SIG-M5 treated with dmso at 0.1 percent for 504 hours (cell line): ENCODE data around the gene DCTN2.
"Not testable (repeated sequence)": the region's sequence is repeated elsewhere in the genome, so short reads cannot be mapped to it uniquely, and the experiment has no call there.

Source experiments
- DNase-seq: peaks from one replicate; lab custom pipeline; 2025; ENCODE audit not compliant: unreplicated experiment; lab: John Stamatoyannopoulos, UW

Gene DCTN2

DNA sequence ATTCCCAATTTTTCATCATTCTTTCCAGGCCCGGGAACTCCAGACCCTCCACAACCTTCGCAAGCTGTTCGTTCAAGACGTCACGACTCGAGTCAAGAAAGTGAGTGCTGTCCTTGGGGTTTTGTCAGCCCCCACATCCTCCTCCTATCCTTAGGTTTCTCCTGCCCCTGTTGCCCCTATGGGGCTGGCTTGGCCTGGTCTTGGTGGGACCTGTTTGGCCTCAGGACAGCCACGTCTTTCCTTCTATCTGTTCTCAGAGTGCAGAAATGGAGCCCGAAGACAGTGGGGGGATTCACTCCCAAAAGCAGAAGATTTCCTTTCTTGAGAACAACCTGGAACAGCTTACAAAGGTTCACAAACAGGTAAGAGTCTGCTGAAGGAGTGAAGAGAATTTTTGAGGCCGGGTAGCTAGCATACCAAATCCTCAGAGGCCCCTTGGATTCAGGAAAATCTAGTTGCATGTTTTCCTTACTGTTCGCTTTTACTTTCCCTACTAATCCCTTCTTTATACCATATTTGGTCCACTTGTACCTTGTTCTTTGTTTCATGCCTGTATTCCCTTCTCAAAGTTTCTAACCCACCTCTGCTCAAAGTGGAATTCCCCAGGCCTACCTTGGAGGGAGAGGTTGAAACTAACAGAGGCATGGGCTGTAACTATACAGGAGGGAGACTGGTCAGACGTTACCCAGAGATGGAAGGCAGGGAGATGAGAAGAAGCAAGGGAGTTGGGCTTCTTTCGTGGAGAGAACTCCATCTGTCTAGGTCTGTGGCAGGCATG is 31.2 kb upstream of the DCTN2 start:
- DNase-seq, result no peak

DNA sequence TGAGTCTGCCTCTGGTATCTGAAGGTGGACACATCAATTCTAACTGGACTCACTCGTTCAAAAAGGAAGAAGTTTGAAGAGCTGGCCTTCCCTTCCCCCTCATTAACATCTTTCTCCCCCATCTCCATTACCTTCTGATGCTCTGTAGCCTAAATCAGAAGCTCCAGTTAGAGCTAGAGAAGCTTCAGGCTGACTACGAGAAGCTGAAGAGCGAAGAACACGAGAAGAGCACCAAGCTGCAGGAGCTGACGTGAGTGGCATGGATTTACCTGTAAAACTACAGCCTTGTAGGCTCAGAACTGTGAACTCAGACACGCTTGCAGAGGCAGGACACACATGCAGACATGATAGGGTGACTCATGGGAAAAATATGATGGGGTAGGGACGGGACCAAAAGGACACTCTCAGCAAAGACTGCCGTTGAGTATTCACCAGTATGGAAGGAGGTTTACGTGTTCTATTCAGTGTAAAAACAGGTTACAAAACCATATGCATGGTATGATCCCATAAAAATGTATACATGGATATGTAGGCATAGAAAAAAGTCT is 29.7 kb upstream of the DCTN2 start:
- DNase-seq, result no peak

DNA sequence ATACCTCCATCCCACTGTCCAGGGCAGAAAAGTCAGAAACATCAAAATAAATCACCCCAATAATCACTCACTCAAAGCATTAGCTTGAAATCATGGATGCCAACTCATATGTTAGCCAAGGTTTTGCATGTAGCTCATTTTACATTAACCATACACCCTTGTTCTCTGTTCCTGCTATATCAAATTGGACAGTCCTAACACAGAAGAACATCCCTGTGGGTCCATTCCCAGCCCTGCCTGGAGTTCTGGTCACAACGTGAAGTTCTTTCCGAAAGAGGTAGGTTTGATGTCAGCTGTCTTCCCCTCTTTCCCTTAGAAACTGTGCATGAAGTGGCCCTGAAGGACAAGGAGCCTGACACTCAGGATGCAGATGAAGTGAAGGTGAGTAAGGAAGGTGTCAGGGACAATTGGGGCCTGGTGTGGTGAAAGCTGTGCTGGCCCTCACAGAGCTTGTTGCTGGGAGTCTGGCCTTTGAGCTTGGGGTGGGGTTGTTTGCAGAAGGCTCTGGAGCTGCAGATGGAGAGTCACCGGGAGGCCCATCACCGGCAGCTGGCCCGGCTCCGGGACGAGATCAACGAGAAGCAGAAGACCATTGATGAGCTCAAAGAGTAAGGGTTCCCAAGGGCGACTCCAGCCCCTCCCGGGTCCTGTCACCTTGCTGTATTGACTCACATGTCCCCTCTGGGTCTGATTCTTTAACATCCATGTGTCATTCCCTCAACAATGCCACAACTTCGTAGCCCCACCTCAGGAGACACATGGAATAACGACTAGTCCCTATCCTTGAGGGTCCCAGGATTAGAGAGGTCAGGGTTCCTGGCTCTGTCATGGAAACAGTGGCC is 29.0 kb upstream of the DCTN2 start:
- DNase-seq, result no peak

DNA sequence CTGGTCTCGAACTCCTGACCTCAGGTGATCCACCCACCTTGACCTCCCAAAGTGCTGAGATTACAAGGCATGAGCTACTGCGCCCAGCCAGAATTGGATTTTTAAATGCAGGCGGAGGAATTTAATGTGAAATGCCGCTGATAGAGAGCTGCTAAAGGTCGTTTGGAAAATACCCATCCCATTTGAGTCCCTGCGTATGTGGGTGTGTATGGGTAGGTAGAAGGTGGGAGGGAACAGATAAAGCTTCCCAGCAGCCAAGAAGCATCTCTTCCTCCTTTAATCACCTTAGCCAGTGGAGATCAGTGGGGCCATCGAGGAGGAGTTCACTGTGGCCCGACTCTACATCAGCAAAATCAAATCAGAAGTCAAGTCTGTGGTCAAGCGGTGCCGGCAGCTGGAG is 27.8 kb upstream of the DCTN2 start:
- DNase-seq, result no peak

DNA sequence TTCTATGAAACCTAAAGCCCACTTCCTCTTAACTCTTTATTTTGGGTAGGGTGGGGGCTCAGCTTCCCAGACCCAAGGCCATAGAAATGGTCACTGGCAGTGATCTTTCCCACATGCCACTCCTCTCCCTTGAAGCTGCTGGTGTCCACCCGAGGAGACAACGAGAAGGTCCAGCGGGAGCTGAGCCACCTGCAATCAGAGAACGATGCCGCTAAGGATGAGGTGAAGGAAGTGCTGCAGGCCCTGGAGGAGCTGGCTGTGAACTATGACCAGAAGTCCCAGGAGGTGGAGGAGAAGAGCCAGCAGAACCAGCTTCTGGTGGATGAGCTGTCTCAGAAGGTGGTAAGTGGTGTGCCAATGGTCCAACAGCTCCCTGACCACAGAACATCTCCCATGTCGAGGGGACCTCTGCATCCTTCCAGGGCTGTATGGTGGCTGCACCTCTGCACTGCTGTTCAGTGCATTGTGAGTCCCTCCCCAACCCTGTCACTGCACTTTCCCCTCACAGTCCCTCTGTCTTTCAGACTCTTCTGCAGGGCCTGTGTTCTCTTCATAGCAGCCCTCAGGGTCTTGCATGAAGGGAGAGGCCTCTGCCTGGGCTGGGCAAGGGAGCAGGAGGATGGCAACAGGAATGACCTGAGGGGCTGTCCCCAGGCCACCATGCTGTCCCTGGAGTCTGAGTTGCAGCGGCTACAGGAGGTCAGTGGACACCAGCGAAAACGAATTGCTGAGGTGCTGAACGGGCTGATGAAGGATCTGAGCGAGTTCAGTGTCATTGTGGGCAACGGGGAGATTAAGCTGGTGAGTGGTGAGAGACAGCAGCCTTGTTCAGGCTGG is 25.2 kb upstream of the DCTN2 start:
- no peak for DNase-seq

DNA sequence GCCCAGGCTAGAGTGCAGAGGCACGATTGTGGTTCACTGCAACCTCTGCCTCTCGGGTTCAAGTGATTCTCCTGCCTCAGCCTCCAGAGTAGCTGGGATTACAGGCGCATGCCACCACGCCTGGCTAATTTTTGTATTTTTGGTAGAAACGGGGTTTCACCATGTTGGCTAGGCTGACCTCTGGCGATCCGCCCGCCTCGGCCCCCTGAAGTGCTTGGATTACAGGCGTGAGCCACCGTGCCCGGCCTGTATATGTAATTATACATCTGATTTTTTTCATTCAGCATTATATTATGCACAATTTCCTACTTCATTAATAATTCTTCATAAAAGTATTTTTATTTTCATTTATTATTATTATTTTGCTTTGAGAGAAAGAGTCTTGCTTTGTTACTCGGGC is 23.4 kb upstream of the DCTN2 start:
- not testable (repeated sequence) for DNase-seq

DNA sequence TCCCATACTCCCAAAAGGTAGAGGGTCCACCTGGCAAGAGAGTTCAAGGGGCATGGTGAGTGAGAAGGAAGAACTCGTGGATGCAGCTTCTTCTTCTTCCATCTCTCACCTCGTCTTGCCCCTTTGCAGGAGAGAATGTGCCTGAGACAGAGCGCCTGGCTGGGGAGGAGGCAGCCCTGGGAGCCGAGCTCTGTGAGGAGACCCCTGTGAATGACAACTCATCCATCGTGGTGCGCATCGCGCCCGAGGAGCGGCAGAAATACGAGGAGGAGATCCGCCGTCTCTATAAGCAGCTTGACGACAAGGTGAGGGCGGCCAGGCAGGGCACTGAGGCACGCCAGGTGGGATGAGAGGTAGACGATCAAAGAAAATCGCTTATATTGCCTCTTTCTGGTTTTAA is 22.9 kb upstream of the DCTN2 start:
- DNase-seq, result no peak

DNA sequence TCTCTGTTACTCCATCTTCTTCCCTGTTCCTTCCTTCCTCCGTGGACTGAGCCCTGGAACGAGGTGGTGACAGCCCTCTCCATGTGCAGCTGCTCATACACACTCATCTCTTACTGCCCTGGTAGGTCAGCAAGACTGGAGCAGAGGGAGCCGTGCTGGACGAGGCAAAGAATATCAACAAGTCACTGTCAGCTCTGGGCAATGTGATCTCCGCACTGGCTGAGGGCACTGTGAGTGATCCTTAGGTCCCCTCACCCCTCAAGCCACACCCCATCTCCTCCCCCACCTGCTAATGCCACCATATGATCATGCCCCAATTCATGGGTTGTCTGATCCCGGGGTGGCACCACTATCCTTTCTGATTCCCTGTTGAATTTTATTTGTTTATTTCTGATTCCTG is 21.8 kb upstream of the DCTN2 start:
- no peak for DNase-seq

DNA sequence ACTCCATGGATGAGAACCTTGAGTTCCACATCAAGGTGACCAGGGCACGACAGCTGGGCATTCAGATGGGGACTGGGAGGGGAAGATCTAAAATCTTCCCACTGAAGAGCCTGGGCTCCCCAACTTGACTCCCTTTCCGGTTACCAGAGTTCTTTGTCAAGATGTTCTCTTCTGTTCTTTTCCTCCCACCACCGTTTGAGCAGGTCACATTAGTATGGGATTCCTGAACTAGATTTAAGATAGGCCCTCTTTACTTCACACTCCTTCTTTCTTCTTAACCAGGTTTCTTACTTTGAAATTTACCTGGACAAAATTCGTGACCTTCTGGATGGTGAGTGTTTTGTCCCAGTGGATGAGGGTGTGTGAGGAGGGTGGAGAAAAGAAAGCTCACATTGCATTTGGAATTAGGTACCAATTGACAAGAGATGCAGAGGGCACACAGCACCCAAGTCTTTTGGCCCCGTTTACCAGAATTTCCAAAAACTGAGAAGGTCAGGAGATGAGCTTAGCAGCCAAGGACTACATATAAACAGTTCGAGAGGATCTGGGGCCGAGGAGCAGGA is 17.3 kb upstream of the DCTN2 start:
- no peak for DNase-seq

DNA sequence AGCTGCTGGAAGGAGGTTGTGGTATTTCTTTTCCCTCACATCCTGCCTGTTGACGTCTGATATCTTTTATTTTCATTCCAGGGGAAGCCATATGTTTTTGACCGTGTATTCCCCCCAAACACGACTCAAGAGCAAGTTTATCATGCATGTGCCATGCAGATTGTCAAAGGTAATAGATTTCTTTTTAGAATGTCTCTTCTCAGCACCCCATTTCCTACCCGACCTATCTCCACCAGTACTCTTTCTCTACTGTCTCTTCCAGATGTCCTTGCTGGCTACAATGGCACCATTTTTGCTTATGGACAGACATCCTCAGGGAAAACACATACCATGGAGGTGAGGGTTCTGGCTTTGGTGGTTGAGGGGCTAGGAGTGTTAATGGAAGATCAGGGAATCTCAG is 16.4 kb upstream of the DCTN2 start:
- no peak for DNase-seq

DNA sequence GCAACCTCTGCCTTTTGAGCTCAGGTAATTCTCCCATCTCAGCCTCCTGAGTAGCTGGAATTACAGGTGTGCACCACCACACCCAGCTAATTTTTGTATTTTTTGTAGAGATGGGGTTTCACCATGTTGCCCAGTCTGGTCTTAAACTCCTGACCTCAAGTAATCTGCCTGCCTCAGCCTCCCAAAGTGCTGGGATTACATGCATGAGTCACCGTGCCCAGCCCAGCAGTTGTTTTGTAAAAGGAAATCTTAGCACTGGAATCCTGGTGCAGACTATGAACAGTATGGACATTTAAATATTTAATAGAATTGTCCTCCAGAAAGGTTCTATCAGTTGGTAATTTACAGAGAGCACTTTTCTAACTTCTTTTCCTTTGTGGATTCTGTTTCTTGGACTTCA is 14.1 kb upstream of the DCTN2 start:
- DNase-seq, result not testable (repeated sequence)

DNA sequence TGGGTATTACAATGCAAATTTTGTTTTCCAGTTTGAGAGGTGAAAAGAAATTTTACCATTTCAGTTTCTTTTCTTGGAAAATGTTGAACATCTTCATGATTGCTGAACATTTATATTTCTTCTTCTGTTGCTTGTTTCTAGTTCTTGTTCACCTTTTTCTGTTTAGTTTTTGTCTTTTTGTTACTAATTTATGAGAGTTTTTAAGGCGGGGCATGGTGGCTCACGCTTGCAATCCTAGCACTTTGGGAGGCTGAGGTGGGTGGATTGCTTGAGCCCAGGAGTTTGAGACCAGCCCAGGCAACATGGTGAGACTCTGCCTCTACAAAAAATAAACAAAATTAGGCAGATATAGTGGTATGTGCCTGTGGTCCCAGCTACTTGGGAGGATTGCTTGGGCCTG is 13.5 kb upstream of the DCTN2 start:
- DNase-seq, result no peak

DNA sequence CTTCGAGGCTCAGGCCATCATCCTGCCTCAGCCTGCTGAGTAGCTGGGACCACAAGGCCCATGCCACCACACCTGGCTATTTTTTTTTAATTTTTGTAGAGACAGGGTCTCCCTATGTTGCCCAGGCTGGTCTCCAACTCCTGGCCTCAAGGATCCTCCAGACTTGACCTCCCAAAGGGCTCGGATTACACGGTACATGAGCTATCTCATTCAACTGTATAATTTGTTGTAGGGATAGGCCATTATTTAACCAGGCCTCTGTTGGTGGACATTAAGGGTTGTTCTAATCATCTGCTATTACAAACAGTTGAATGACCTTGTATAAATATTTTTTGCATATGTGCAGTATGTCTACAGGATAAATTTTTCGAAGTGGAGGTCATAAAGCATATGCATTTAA is 11.9 kb upstream of the DCTN2 start:
- DNase-seq, result no peak

DNA sequence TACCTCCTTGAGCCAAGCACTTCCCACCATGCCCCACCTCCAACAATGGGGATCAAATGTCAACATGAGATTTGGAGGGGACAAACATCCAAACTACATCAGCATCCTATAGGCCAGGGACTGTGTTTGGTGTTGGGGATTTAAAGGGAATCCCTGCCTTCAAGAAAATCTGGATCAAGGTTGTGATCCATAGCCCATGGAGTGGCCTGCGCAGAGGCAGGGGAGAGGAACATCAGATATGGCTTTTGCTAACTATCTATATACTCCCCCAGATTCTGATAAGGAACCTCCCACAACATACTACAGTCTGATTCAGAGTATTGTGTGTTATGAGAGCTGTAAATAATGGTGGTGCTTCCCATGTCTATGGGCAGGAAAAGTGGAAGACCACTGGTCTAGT is 7.9 kb upstream of the DCTN2 start:
- no peak for DNase-seq

DNA sequence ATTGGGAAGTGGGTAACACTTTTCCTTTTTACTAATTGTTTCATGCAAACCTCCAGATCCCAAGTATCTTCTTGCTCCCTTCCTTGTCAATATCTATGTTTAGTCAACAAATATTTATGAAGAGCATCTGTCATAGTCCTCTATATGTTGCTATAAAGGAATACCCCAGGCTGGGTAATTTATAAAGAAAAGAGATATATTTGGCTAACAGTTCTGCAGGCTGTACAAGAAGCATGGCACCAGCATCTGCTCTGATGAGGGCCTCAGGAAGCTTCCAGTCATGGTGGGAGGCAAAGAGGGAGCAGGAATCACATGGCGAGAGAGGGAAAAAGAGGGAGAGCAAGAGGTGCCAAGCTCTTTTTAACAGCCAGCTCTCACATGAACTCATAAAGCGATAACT is 7.5 kb upstream of the DCTN2 start:
- no peak for DNase-seq

DNA sequence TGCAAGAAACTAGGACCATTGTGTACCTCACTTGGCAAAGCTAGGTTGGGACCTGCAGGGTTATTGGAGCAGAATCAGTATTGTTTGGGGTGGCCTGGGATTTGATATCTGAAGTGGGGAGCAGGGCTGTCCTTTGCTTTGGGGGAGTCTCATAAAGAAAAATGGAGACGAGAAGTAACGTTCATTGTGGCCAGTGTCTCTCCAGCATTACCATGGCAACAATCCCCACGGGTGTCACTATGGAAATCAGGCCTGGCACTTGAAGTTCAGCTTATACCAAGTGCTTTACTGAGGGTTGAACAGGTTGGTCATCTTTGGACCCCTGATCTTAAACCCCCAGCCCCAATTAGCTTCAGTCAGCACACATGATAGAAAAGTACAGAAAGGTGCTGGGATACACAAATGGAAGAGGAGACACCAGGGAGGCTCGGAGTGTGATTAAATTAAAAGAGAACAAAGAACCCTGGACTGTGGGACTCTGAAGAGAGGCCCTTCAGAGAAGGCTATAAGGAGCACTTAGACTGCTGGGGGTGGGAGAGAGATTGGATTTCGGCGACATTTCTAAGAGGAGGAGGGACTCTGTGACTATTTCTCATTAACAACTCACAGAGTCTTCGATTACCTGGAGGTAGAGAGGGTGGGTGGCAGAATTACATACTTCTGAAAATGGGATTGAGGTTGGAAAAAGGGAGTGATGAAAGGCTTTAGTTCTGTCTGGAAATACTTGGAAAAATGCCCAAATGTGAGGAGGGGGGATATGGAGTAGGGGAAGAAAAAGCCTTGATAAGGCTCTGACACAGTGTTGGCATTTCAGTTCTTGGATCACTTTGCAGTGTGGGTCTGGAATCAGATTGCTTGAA is 6.6 kb upstream of the DCTN2 start:
- no peak for DNase-seq

DNA sequence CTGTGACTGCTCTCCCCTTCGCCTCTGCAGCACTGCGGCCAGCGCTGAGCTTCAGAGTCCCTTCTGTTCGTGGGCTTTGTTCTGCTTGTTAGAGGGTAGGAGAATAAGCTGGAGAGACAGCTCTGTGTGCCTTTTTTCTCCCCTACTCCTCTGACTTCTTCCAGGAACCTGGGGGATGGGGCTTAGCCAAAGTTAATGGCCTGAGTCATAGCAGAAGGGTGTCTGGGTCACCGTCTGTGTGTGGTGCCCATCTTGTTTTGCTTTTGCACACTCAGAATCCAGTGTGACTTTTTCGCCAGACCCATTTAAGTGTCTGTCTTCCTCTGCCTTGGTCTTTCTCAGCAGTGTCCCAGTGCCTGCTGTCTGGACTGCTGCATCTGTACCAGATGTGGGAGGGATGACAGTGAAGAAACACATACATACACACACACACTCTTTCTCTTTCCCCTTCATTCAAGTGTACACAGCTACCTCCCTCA is 5.9 kb upstream of the DCTN2 start:
- no peak for DNase-seq

DNA sequence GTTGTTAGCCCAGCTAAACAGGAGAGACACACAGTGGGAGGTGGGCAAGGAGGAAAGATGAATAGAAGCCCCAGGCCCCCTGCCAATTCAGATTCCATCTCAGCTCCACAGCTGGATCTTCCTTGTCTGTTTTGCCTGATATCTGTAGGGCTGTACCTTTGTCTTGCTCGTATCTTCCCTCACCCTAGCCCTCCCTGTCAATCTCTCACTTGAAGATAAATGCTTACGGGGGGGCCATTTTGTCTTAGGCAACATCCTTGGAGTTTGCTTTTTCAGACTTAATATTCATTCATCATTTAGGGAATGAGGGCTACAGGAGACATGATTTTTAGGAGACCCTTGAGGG is 5.3 kb upstream of the DCTN2 start:
- no peak for DNase-seq

DNA sequence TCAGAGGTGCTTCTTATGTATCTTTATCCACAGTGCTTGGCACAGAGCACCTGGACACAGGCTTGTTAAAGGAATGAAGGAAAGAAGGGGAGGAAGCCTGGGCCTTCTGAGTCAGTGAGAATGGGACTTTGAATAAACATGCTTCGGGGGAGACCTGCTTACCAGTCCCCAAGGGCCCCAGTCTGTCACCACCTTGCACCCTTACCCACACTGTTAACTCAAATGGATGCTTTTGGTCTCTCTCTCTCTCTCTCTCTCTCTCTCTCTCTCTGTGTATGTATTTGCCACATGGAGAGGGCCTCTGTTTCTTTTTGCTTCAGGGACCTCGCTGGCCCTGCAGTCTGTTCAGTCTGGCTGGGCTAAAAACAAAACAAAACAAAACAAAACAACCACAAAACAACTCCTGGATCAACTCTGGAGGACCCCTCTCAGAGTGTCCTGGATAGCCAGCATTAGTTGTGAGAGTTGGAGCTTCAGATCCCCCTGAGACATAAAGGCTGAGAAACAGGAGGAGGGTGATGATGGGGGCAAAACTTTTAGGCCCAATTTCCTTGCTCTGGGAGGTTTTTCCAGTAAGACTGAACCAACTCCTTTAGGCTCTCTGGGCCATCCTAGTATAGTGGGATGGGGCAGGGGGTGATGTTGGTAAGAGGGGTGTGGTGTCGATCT is 4.8 kb upstream of the DCTN2 start:
- no peak for DNase-seq
